Nephron progenitor cell (in vitro differentiated cells): ENCODE measurements around the gene NUP54.

Experiments
- DNase-seq: peaks from one replicate; pipeline ENCODE4 v3.0.0; 2021
- H3K27ac Mint-ChIP-seq: 2 replicates; pipeline ENCODE4 v1.8.0; 2021; ENCODE audit warnings: mild to moderate bottlenecking, moderate library complexity, mixed read lengths
- H3K27me3 Mint-ChIP-seq: 2 replicates; pipeline ENCODE4 v1.8.0; 2021; ENCODE audit warnings: mild to moderate bottlenecking, low read depth, mixed read lengths; ENCODE audit not compliant: poor library complexity
- H3K36me3 Mint-ChIP-seq: 2 replicates; pipeline ENCODE4 v1.8.0; 2021; ENCODE audit warnings: low read depth, mixed read lengths
- H3K4me1 Mint-ChIP-seq: 2 replicates; pipeline ENCODE4 v1.8.0; 2021; ENCODE audit warnings: mixed read lengths
- H3K4me3 Mint-ChIP-seq: 2 replicates; pipeline ENCODE4 v1.8.0; 2021; ENCODE audit warnings: mild to moderate bottlenecking, moderate library complexity, mixed read lengths
- H3K9me3 Mint-ChIP-seq: 2 replicates; pipeline ENCODE4 v1.8.0; 2021; ENCODE audit warnings: mild to moderate bottlenecking, moderate library complexity, mixed read lengths
- TF ChIP-seq, protein P1 (sequence below): fragments of 200-600 bp; sonication (generic); IDR thresholded peaks from 2 replicates; pipeline ENCODE4 v1.5.0; 2021; ENCODE audit warnings: antibody characterized with exemption

Gene NUP54

DNA sequence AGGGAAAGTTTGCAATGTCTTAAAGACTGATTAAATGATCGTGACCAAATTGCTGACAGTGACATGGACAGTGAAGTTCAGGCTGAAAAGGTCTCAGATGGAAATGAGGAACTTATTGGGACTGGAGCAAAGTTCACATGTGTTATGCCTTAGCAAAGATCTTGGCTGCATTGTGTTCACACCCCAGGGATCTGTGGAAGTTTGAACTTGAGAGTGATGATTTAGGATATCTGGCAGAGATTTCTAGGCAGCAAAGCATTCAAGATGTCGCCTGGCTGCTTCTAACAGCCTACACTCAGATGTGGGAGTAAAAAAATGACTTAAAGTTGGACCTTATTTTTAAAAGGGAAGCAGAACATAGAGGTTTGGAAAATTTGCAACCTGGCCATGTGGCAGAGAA lies 44.0 kb upstream of the NUP54 start:
- no peak overlapping the region for H3K27ac Mint-ChIP-seq
- TF ChIP-seq, protein P1, sequence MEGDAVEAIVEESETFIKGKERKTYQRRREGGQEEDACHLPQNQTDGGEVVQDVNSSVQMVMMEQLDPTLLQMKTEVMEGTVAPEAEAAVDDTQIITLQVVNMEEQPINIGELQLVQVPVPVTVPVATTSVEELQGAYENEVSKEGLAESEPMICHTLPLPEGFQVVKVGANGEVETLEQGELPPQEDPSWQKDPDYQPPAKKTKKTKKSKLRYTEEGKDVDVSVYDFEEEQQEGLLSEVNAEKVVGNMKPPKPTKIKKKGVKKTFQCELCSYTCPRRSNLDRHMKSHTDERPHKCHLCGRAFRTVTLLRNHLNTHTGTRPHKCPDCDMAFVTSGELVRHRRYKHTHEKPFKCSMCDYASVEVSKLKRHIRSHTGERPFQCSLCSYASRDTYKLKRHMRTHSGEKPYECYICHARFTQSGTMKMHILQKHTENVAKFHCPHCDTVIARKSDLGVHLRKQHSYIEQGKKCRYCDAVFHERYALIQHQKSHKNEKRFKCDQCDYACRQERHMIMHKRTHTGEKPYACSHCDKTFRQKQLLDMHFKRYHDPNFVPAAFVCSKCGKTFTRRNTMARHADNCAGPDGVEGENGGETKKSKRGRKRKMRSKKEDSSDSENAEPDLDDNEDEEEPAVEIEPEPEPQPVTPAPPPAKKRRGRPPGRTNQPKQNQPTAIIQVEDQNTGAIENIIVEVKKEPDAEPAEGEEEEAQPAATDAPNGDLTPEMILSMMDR: no peak
- H3K36me3 Mint-ChIP-seq: peaks cover 74% of the 10 kb centered on the region
- peaks cover 7% of the 10 kb centered on the region for H3K4me1 Mint-ChIP-seq
- H3K27me3 Mint-ChIP-seq: no peaks in the 10 kb centered on the region
- H3K4me3 Mint-ChIP-seq: no peak overlapping the region
- H3K9me3 Mint-ChIP-seq: peaks cover 32% of the 10 kb centered on the region
- DNase-seq: no peak

DNA sequence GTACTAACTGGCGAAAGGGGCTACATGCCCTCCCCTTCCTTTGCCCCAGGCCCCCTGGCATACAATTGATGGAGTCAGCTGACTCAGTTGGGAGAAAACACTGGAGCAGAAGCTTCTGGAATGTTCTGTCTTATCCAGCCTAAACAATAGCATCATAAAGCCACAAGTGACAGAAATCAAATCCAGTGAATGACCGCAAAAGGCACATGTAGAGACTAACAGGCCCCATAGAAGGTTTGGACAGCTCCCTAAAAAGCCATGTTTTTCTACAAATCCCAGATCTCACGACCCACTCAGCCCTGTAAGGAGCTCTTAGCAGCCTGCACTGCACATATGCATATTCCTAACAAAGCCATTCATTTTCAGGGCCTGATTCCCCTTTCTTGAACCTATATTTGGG lies 40.4 kb upstream of the NUP54 start:
- H3K36me3 Mint-ChIP-seq: peaks cover 58% of the 10 kb centered on the region
- no peaks in the 10 kb centered on the region for H3K27me3 Mint-ChIP-seq
- H3K9me3 Mint-ChIP-seq: peaks cover 27% of the 10 kb centered on the region
- TF ChIP-seq, protein P1: no peak
- no peaks in the 10 kb centered on the region for H3K4me1 Mint-ChIP-seq
- no peak for DNase-seq
- no peak overlapping the region for H3K27ac Mint-ChIP-seq
- H3K4me3 Mint-ChIP-seq: no peak overlapping the region

DNA sequence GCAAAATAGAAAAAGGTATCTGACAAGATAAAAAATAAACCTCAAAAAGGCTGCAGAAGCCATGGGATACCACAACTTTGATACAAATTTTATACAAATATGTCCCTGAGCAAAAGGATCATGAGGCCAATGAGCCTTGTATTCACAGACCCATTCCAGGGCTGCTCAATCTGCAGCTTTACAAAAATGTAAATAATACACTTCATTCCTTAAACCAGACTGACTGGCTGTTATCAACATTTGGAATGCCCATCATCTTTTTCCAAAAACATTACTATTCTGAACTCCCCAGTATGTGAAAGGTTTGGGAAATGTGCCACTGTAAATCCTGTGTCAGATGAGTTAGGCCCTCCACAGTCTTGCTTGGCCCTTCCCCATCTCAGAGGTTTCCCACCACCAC lies 40.0 kb upstream of the NUP54 start:
- H3K4me3 Mint-ChIP-seq: no peak overlapping the region
- no peaks in the 10 kb centered on the region for H3K27me3 Mint-ChIP-seq
- no peaks in the 10 kb centered on the region for H3K4me1 Mint-ChIP-seq
- H3K36me3 Mint-ChIP-seq: peaks cover 54% of the 10 kb centered on the region
- TF ChIP-seq, protein P1: no peak
- H3K9me3 Mint-ChIP-seq: peaks cover 25% of the 10 kb centered on the region
- H3K27ac Mint-ChIP-seq: no peak overlapping the region
- no peak for DNase-seq

DNA sequence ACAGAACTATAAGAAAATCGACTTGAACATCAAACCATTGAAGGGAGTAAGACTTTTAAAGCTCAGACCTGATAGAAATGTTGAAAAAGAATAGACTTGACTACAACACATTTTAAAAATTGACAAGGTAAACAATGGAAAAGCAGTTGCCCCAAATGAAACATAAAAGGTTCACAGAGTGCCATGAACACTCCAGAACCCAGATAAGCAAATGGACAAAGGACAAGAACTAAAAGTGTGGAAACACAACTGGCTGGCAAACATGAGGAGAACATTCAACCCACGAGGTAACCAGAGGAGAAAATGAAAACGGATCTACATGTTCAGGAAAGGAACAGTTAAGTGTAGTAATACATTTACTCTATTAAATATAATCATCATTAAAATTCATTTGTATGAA lies 39.0 kb upstream of the NUP54 start:
- Mint-ChIP-seq H3K36me3 (peaks cover 44% of the 10 kb centered on the region), H3K9me3 (peaks cover 15% of the 10 kb centered on the region)

DNA sequence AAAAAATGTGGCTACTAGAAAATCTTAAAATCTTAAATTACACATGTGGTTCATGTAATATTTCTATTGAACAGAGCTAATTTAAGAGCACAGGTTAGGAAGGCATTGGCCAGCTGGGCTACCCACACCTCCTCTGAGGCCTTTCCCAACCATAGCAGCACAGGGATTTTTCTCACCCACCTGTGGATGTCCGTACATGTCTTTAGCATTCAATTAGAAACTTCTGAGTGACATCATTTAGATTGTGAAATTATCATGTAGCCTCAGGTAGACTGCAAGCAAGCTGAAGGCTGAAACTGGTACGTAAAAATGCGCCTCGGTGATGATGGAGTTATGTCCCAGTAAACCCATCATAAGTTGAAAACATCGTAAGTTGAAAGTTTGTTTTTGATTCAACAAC lies 34.3 kb upstream of the NUP54 start:
- no peak for DNase-seq
- H3K27me3 Mint-ChIP-seq: no peaks in the 10 kb centered on the region
- TF ChIP-seq, protein P1: no peak
- no peaks in the 10 kb centered on the region for H3K9me3 Mint-ChIP-seq
- peaks cover 17% of the 10 kb centered on the region for H3K36me3 Mint-ChIP-seq
- H3K27ac Mint-ChIP-seq: no peak overlapping the region
- H3K4me1 Mint-ChIP-seq: no peaks in the 10 kb centered on the region
- no peak overlapping the region for H3K4me3 Mint-ChIP-seq

More for the DNA sequence above, 39.0 kb upstream of the NUP54 start:
- no peak for DNase-seq
- H3K27me3 Mint-ChIP-seq: no peaks in the 10 kb centered on the region
- TF ChIP-seq, protein P1: no peak
- no peaks in the 10 kb centered on the region for H3K4me1 Mint-ChIP-seq
- no peak overlapping the region for H3K4me3 Mint-ChIP-seq
- peak overlapping the region; percentile 70 for H3K27ac Mint-ChIP-seq

DNA sequence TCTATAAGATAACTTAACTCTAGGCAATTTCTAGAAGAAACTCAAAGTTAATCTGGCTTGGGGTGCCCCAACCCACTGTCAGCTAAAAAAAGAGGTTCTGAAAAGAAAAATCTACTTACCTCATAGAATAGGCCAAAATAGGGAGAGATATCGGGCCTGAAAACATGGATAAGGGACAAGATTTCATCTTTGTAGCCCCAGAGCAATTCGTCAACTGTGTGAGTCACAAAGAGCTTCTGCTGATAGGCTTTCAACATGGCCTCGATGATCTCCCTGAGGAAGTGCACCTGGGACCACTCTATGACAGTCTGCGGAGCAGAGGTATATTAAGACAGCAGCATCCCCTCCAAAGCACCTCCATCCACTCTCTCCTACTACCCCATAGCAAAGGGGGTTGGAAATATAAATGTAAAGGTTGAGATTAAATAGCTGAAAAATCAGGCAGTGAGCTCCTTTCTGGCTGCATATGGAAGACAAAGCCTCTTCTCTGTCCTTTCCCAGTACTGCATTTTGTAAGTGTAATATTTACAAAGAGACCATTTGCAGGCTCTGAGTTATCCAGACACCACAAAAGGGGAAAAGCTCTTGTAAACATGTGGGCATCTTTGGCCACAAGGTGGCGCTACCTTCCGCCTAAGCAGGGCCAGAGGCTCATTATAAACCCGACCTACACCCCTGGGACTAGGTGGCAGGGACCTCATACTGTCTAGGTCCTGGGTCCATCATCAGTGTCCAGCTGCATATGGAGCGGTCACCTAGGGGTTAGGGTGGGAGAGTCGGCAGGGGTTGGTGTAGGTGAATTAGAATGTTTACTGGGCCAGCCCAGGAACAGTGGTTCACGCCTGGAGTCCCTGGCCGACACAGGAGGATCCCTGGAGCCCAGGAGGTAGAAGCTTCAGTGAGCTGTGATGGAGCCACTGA lies 31.5 kb upstream of the NUP54 start:
- TF ChIP-seq, protein P1: peak; percentile 93
- Mint-ChIP-seq H3K27ac (no peak overlapping the region), H3K9me3 (no peaks in the 10 kb centered on the region), H3K36me3 (peaks cover 13% of the 10 kb centered on the region), H3K4me3 (no peak overlapping the region), H3K4me1 (no peaks in the 10 kb centered on the region), H3K27me3 (no peaks in the 10 kb centered on the region)
- DNase-seq: peak; percentile 87
